Stimulated activated CD8-positive, alpha-beta memory T cell treated with anti-CD3 and anti-CD28 coated beads, Interleukin-15, amount 100 ng/mL, for 48 hours (primary cell): ENCODE data around the gene ACTN4.
"Not testable (repeated sequence)": the region's sequence is repeated elsewhere in the genome, so short reads cannot be mapped to it uniquely, and the experiment has no call there.

Experiments used
- DNase-seq, 2 donors: peaks; one replicate each; pipeline ENCODE4 v3.0.0-alpha.2; 2020; ENCODE audit warnings: low read depth in 2 of 2

Gene ACTN4

GRCh38 chr19:38765214-38765613, 117.8 kb downstream of the ACTN4 start:
- DNase-seq: no peak

- no peak for DNase-seq
Observed at GRCh38 chr19:38766276-38767047, 119.0 kb downstream of the ACTN4 start.

GRCh38 chr19:38769635-38770211, 122.3 kb downstream of the ACTN4 start:
- peak; percentile 81 to 82 for DNase-seq

GRCh38 chr19:38770228-38770948, 122.9 kb downstream of the ACTN4 start:
- not testable (repeated sequence) for DNase-seq

- DNase-seq: not testable (repeated sequence)
Observed at GRCh38 chr19:38770949-38771275, 123.5 kb downstream of the ACTN4 start.

- not testable (repeated sequence) for DNase-seq
Observed at GRCh38 chr19:38771569-38771968, 124.1 kb downstream of the ACTN4 start.

- DNase-seq: no peak
Observed at GRCh38 chr19:38773469-38774177, 126.2 kb downstream of the ACTN4 start, which contains the start of gene LGALS7. Gene LGALS7, minus strand, starts transcription at chr19:38773517. Its CDS starts 25 bp downstream, at chr19:38773492.

GRCh38 chr19:38774181-38774950, 126.9 kb downstream of the ACTN4 start:
- no peak for DNase-seq

GRCh38 chr19:38778733-38779132, 131.3 kb downstream of the ACTN4 start:
- no peak for DNase-seq

- no peak for DNase-seq
Observed at GRCh38 chr19:38780443-38780842, 133.0 kb downstream of the ACTN4 start.

GRCh38 chr19:38781058-38781457, 133.6 kb downstream of the ACTN4 start:
- DNase-seq: no peak
